Naive thymus-derived CD8-positive, alpha-beta T cell (primary cell): ENCODE data around the gene PREX1. TPM values are rescaled to one million over a fixed set of nuclear protein-coding genes. Genes with fewer than 3 reads are reported as not detected.
"Not testable (repeated sequence)": the region's sequence is repeated elsewhere in the genome, so short reads cannot be mapped to it uniquely, and the experiment has no call there.

Source experiments
- ATAC-seq, 2 donors: fragments of 150-1000 bp; cut with Tn5 transposase in 1 of 2; sonication (Bioruptor Pico), chemical (Tn5 transposase) in 1 of 2; 1 replicate in 1 of 2; 2 replicates in 1 of 2; pipeline ENCODE4 v1.10.0; 2021; ENCODE audit warnings: mild to moderate bottlenecking in 2 of 2, moderate library complexity in 2 of 2
- POLR2A ChIA-PET: fragments of 350-600 bp; sonication (Branson Sonifier 250); formaldehyde crosslinking; loops from one replicate; lab custom pipeline; 2021; ENCODE audit warnings: antibody characterized with exemption; lab: Charles Lee
- DNase-seq, 10 donors: peaks; one replicate each; pipeline versions ENCODE4 v3.0.0 to v3.0.0-alpha.2; 2020 to 2022
- H3K27ac Mint-ChIP-seq, 10 donors: one replicate each; pipeline ENCODE4 v1.8.0; 2020 to 2022; ENCODE audit warnings: mild to moderate bottlenecking in 10 of 10, mixed read lengths in 10 of 10, moderate library complexity in 4 of 10, inconsistent platforms in 1 of 10
- H3K27me3 Mint-ChIP-seq, 5 donors: one replicate each; pipeline ENCODE4 v1.8.0; 2021 to 2022; ENCODE audit warnings: mixed read lengths in 5 of 5
- H3K36me3 Mint-ChIP-seq, 3 donors: one replicate each; pipeline ENCODE4 v1.8.0; 2020 to 2022; ENCODE audit warnings: mixed read lengths in 3 of 3, mild to moderate bottlenecking in 2 of 3, inconsistent platforms in 1 of 3
- H3K4me1 Mint-ChIP-seq, 4 donors: one replicate each; pipeline ENCODE4 v1.8.0; 2021 to 2022; ENCODE audit warnings: mixed read lengths in 4 of 4
- H3K4me3 Mint-ChIP-seq, 10 donors: one replicate each; pipeline ENCODE4 v1.8.0; 2020 to 2022; ENCODE audit warnings: mild to moderate bottlenecking in 10 of 10, mixed read lengths in 10 of 10, moderate library complexity in 6 of 10, inconsistent platforms in 1 of 10
- H3K9me3 Mint-ChIP-seq, 9 donors: one replicate each; pipeline ENCODE4 v1.8.0; 2020 to 2022; ENCODE audit warnings: mixed read lengths in 9 of 9, mild to moderate bottlenecking in 3 of 9, inconsistent platforms in 1 of 9, moderate library complexity in 1 of 9
- polyA plus RNA-seq, 3 donors: library from polyadenylated mRNA; unstranded; fragments of 300-500 nt; fragmentation: Illumina TruSeq; gene quantifications; one replicate each; pipeline ENCODE4 v1.2.3, GENCODE V29; 2021
- total RNA-seq, 8 experiments: library from RNA in 2 of 8; stranded (reverse) in 2 of 8; gene quantifications; one replicate each; pipeline ENCODE4 v1.2.3 and lab custom pipeline; 2021 to 2026

The PREX1 gene
- total and polyA plus RNA-seq, 5 experiments from 2014 or later, result 14.4 to 141 (median 38.5) TPM

DNA sequence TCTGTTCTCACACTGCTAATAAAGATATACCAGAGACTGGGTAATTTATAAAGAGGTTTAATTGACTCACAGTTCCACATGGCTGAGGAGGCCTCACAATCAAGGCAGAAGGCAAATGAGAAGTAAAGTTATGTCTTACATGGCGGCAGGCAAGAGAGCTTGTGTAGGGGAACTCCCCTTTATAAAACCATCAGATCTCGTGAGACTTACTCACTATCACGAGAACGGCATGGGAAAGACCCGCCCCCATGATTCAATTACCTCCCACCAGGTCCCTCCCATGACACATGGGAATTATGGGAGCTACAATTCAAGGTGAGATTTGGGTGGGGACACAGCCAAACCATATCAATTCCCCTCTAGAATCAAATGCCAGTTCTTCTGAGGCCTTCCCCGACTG is 71.0 kb downstream of the PREX1 start:
- H3K36me3 Mint-ChIP-seq, result peaks cover 8 to 27% (median 15%) of the 10 kb centered on the region in 3 donors
- POLR2A ChIA-PET, result interaction anchor here (1.2 to 6.6 kb wide), 3 partner anchors 13 to 70 kb away, joined by 3 to 46 read pairs (median 3); partner anchors contain the start of gene PREX1

DNA sequence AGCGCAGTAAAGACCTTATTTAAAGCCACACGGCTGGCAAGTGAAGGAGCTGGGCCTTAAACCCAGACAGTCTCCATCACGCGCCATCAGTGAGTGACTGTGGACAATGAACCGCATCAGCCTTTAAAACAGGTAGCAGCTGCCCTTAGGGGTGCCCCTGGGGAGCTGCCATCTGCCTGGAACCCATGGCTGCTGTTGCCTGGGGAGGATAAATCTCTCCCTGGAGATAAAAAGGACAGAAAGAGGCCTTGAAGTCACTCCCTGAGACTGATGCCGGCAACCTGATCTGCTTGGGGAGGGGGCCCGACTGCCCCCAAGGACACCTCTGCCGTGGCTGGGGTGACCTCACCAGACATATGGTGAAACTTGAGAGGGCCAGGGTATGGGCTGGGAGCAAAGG is 73.5 kb downstream of the PREX1 start:
- Mint-ChIP-seq H3K9me3 (peaks cover 0 to 8% (median 4%) of the 10 kb centered on the region in 9 donors), H3K4me3 (no peak overlapping the region), H3K27me3 (no peaks in the 10 kb centered on the region), H3K36me3 (peaks cover 8 to 27% (median 15%) of the 10 kb centered on the region in 3 donors), H3K27ac (peak overlapping the region in 4 of 10 donors; percentile 25 to 96 (median 60)), H3K4me1 (peaks cover 50 to 99% (median 90%) of the 10 kb centered on the region in 4 donors)
- DNase-seq (no peak), ATAC-seq (no peak)
- POLR2A ChIA-PET, result interaction anchor here (0.5 to 0.7 kb wide), 2 partner anchors 20 to 64 kb away, joined by 3 read pairs; no protein-coding TSS in a partner anchor

More for the DNA sequence above, 71.0 kb downstream of the PREX1 start:
- not testable (repeated sequence) for ATAC-seq, H3K9me3 Mint-ChIP-seq, DNase-seq, H3K27me3 Mint-ChIP-seq
- H3K4me3 Mint-ChIP-seq, result peak overlapping the region in 6 of 10 donors; percentile 26 to 49 (median 35)
- peaks cover 44 to 99% (median 89%) of the 10 kb centered on the region in 4 donors for H3K4me1 Mint-ChIP-seq
- peak overlapping the region; percentile 11 to 100 (median 82) for H3K27ac Mint-ChIP-seq

GRCh38 chr20:48752963-48753362 is 74.8 kb downstream of the PREX1 start:
- ATAC-seq, result no peak
- Mint-ChIP-seq H3K36me3 (peaks cover 8 to 27% (median 19%) of the 10 kb centered on the region in 3 donors), H3K4me3 (peak overlapping the region in 8 of 10 donors; percentile 4 to 79 (median 67)), H3K4me1 (peaks cover 50 to 99% (median 90%) of the 10 kb centered on the region in 4 donors), H3K27ac (peak overlapping the region; percentile 76 to 96 (median 92)), H3K27me3 (no peaks in the 10 kb centered on the region), H3K9me3 (peaks cover 0 to 8% (median 4%) of the 10 kb centered on the region in 9 donors)
- POLR2A ChIA-PET, result interaction anchor here (0.6 to 3.6 kb wide), 6 partner anchors 8 to 121 kb away, joined by 3 to 31 read pairs (median 5); no protein-coding TSS in a partner anchor
- DNase-seq, result no peak

DNA sequence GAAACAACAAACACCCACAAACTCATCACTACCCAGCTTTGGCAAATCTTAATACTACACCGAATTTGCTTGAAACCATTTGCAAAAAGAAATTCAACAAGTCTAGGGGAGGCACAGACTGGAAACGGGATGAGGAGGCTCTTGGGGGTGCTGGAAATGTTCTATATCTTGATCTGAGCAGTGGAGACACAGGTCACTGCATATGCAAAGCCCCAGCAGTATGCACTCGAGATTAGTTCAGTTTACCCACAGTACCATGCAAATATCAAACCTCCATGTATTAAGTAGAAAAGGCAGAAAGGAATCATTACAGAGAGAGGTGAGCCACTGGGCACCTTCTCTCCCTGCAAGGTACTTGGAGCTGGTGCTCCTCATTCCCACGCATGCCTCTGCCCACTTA is 75.9 kb downstream of the PREX1 start:
- H3K4me3 Mint-ChIP-seq, result peak overlapping the region; percentile 57 to 85 (median 72)
- H3K27me3 Mint-ChIP-seq, result no peaks in the 10 kb centered on the region
- POLR2A ChIA-PET, result interaction anchor here (0.6 to 4.9 kb wide), 10 partner anchors 9 to 1326 kb away, joined by 3 to 31 read pairs (median 6); partner anchors contain the start of gene PREX1
- H3K27ac Mint-ChIP-seq, result peak overlapping the region; percentile 76 to 96 (median 92)
- ATAC-seq (no peak), DNase-seq (no peak)
- H3K36me3 Mint-ChIP-seq, result peaks cover 8 to 25% (median 16%) of the 10 kb centered on the region in 3 donors
- H3K4me1 Mint-ChIP-seq, result peaks cover 42 to 93% (median 83%) of the 10 kb centered on the region in 4 donors
- peaks cover 0 to 8% (median 4%) of the 10 kb centered on the region in 9 donors for H3K9me3 Mint-ChIP-seq

- Mint-ChIP-seq H3K27ac (peak overlapping the region; percentile 76 to 96 (median 92)), H3K9me3 (peaks cover 0 to 8% (median 4%) of the 10 kb centered on the region in 9 donors), H3K4me3 (peak overlapping the region; percentile 57 to 85 (median 72)), H3K27me3 (no peaks in the 10 kb centered on the region), H3K4me1 (peaks cover 39 to 88% (median 79%) of the 10 kb centered on the region in 4 donors), H3K36me3 (peaks cover 8 to 19% (median 16%) of the 10 kb centered on the region in 3 donors)
- POLR2A ChIA-PET, result interaction anchor here (0.5 to 4.9 kb wide), 13 partner anchors 10 to 1246 kb away, joined by 3 to 31 read pairs (median 4); partner anchors contain the start of gene PREX1
- peak; percentile 88 to 93 for ATAC-seq
- DNase-seq, result peak in 6 of 10 donors; percentile 30 to 54 (median 48)
These were observed 76.7 kb downstream of the PREX1 start for GRCh38 chr20:48750941-48751635.

- Mint-ChIP-seq H3K4me3 (peak overlapping the region in 8 of 10 donors; percentile 1 to 82 (median 39)), H3K27ac (peak overlapping the region; percentile 52 to 96 (median 86)), H3K9me3 (peaks cover 0 to 7% (median 2%) of the 10 kb centered on the region in 9 donors), H3K4me1 (peaks cover 39 to 88% (median 77%) of the 10 kb centered on the region in 4 donors), H3K36me3 (peaks cover 4 to 15% (median 12%) of the 10 kb centered on the region in 3 donors), H3K27me3 (no peaks in the 10 kb centered on the region)
- ATAC-seq, result no peak
- no peak for DNase-seq
- POLR2A ChIA-PET, result interaction anchor here (0.5 to 4.9 kb wide), 9 partner anchors 10 to 1245 kb away, joined by 3 to 31 read pairs (median 4); partner anchors contain the start of gene PREX1
These were observed 77.4 kb downstream of the PREX1 start for GRCh38 chr20:48750376-48750775.

GRCh38 chr20:48749437-48749836 is 78.4 kb downstream of the PREX1 start:
- ATAC-seq (no peak), DNase-seq (no peak)
- H3K36me3 Mint-ChIP-seq, result peaks cover 0 to 19% (median 6%) of the 10 kb centered on the region in 3 donors
- no peaks in the 10 kb centered on the region for H3K27me3 Mint-ChIP-seq
- H3K27ac Mint-ChIP-seq, result peak overlapping the region in 9 of 10 donors; percentile 53 to 96 (median 87)
- peaks cover 0 to 3% (median 0%) of the 10 kb centered on the region in 9 donors for H3K9me3 Mint-ChIP-seq
- H3K4me3 Mint-ChIP-seq, result peak overlapping the region in 5 of 10 donors; percentile 2 to 57 (median 49)
- POLR2A ChIA-PET, result interaction anchor here (1.3 to 4.9 kb wide), 2 partner anchors 11 to 78 kb away, joined by 4 to 19 read pairs; partner anchors contain the start of gene PREX1
- peaks cover 39 to 78% (median 70%) of the 10 kb centered on the region in 4 donors for H3K4me1 Mint-ChIP-seq

GRCh38 chr20:48748556-48748955 is 79.2 kb downstream of the PREX1 start:
- H3K36me3 Mint-ChIP-seq, result peaks cover 0 to 24% (median 9%) of the 10 kb centered on the region in 3 donors
- POLR2A ChIA-PET, result interaction anchor here (0.9 to 4.9 kb wide), 3 partner anchors 12 to 79 kb away, joined by 4 to 19 read pairs (median 4); partner anchors contain the start of gene PREX1
- DNase-seq, result no peak
- H3K4me1 Mint-ChIP-seq, result peaks cover 38 to 73% (median 66%) of the 10 kb centered on the region in 4 donors
- H3K9me3 Mint-ChIP-seq, result no peaks in the 10 kb centered on the region
- ATAC-seq, result no peak
- peak overlapping the region; percentile 53 to 96 (median 88) for H3K27ac Mint-ChIP-seq
- H3K27me3 Mint-ChIP-seq, result no peaks in the 10 kb centered on the region
- H3K4me3 Mint-ChIP-seq, result peak overlapping the region in 7 of 10 donors; percentile 2 to 67 (median 48)

GRCh38 chr20:48747840-48748414 is 79.9 kb downstream of the PREX1 start:
- H3K4me3 Mint-ChIP-seq, result peak overlapping the region in 9 of 10 donors; percentile 2 to 67 (median 48)
- H3K4me1 Mint-ChIP-seq, result peaks cover 40 to 68% (median 64%) of the 10 kb centered on the region in 4 donors
- peaks cover 0 to 29% (median 11%) of the 10 kb centered on the region in 3 donors for H3K36me3 Mint-ChIP-seq
- ATAC-seq (no peak), DNase-seq (no peak)
- H3K27ac Mint-ChIP-seq, result peak overlapping the region; percentile 53 to 96 (median 87)
- no peaks in the 10 kb centered on the region for H3K27me3 Mint-ChIP-seq
- H3K9me3 Mint-ChIP-seq, result no peaks in the 10 kb centered on the region
- POLR2A ChIA-PET, result interaction anchor here (0.9 to 4.9 kb wide), 2 partner anchors 40 to 80 kb away, joined by 4 to 19 read pairs; partner anchors contain the start of gene PREX1

- Mint-ChIP-seq H3K9me3 (no peaks in the 10 kb centered on the region), H3K4me3 (no peak overlapping the region), H3K27ac (peak overlapping the region in 2 of 10 donors; percentile 8 to 55), H3K27me3 (no peaks in the 10 kb centered on the region), H3K4me1 (peaks cover 33 to 52% (median 47%) of the 10 kb centered on the region in 4 donors), H3K36me3 (peaks cover 5 to 48% (median 23%) of the 10 kb centered on the region in 3 donors)
- no peak for ATAC-seq
- no peak for DNase-seq
- POLR2A ChIA-PET, result no interaction called here
These were observed 82.5 kb downstream of the PREX1 start for GRCh38 chr20:48745330-48745729.

- Mint-ChIP-seq H3K4me1 (peaks cover 29 to 51% (median 45%) of the 10 kb centered on the region in 4 donors), H3K27ac (no peak overlapping the region), H3K36me3 (peaks cover 5 to 51% (median 23%) of the 10 kb centered on the region in 3 donors), H3K4me3 (no peak overlapping the region), H3K9me3 (no peaks in the 10 kb centered on the region), H3K27me3 (no peaks in the 10 kb centered on the region)
- no peak for ATAC-seq
- DNase-seq, result no peak
- POLR2A ChIA-PET, result no interaction called here
These were observed 83.3 kb downstream of the PREX1 start for GRCh38 chr20:48744515-48744914.
